GM12874 (cell line): ENCODE measurements around the gene BZW2.

Source experiments
- CTCF ChIP-seq: IDR thresholded peaks from 2 replicates; pipeline ENCODE4 v1.5.1; 2011; ENCODE audit warnings: low read depth, mild to moderate bottlenecking, control low read depth, low read length, moderate library complexity; ENCODE audit not compliant: insufficient read depth

The BZW2 gene

GRCh38 chr7:16744518-16745250 lies 98.7 kb downstream of the BZW2 start:
- TF ChIP-seq CTCF = no peak

GRCh38 chr7:16745645-16746044 lies 99.7 kb downstream of the BZW2 start:
- TF ChIP-seq CTCF = no peak

GRCh38 chr7:16747102-16747501 lies 101.1 kb downstream of the BZW2 start:
- no peak for TF ChIP-seq CTCF

- TF ChIP-seq CTCF = no peak
These were observed 107.3 kb downstream of the BZW2 start, which contains the start of gene TSPAN13 for GRCh38 chr7:16753102-16753931. Gene TSPAN13, plus strand, starts transcription at chr7:16753755. Its CDS starts 213 bp downstream, at chr7:16753968.

GRCh38 chr7:16753932-16754855 lies 108.2 kb downstream of the BZW2 start:
- TF ChIP-seq CTCF = no peak

GRCh38 chr7:16754856-16755317 lies 108.9 kb downstream of the BZW2 start:
- no peak for TF ChIP-seq CTCF

- TF ChIP-seq CTCF = no peak
These were observed 109.4 kb downstream of the BZW2 start for GRCh38 chr7:16755397-16755796.
